ENCODE measurements around the gene ZNF319.
"Not testable (repeated sequence)": the region's sequence is repeated elsewhere in the genome, so short reads cannot be mapped to it uniquely, and the experiment has no call there.

Gene ZNF319

GRCh38 chr16:57996406-57997175 lies 3.9 kb downstream of the ZNF319 start:
- no peak for DNase-seq

DNA sequence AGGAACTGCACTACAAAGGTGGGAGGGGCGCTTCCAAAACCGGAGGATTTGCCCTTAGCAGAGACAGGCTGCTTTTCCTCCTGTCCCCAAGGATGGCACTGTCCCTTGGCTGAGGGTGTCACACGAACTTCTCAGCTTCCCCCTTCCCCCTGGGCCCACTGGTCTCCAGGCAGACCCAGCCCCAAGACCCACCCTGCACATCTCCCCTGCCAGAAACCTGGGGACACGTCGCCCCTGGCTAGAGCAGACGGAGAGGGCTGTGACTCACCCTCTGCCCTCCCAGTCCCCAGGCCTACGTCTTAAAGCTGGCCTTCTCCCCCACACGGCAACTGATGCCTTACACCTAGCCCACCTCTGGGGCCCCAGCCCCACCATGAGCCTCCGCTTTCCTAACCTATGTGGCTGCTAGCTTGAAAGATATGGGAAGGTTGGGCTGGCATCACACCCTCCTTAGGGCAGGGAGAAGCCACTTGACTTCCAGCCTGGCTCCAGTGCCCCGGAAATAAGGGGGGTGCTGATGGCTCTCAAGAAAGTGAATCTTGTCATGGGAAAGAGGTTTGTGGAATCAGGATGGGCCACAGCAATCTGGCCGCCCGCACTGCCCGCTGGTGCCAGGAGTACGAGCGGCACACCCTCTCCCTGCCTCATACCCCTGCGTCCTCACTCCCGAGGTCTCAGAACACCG lies 4.6 kb downstream of the ZNF319 start:
- no peak for DNase-seq

- peak; percentile 32 for DNase-seq
Observed at GRCh38 chr16:57994778-57995177, 5.7 kb downstream of the ZNF319 start.

- DNase-seq = no peak
Observed at GRCh38 chr16:57994361-57994760, 6.1 kb downstream of the ZNF319 start.

GRCh38 chr16:57993897-57994296 lies 6.6 kb downstream of the ZNF319 start:
- DNase-seq = no peak

DNA sequence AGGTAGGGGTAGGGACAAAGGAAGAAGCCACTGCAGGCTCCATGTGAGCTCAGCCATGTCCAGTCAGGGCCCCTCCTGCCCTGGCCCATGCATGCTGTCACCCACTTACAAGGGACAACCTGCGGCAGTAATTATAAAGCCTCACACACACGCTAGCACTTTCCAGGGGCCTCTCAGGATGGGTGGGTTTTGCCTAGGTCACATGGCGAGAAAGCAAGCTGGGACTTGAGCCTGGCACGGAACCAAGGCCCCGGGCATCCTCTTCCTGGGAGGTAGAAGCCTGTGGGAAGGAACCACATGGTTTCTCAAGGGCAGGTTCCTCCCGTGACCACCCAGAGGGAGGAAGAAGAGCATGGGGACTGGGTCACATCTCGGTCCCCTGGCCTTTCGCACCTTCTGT lies 7.0 kb downstream of the ZNF319 start:
- DNase-seq = no peak

- DNase-seq = no peak
Observed at GRCh38 chr16:57992084-57992483, 8.4 kb downstream of the ZNF319 start.

DNA sequence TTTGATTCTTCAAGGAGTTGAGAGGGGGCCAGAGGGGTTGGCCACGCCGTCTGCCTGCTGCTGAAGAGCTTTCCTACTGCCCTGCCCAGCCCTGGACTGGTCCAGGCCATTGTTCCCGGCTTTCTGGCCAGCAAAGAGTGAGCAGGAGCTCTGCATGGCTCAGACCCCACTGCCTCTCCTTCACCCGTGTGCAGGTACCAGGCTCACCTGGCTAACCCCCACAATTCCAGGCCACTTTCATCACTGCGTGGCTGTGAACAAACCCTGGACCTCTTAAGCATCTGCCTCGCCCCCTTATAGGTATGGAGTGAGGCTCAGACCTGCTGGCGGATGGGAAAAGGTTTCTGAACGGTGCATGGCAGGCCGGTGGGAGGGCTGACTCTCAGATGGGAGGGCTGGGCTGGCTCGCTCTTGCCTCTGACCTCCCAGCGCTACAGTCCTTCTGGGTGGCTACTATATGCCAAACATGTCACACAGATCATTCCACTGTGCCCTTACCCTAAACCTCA lies 8.9 kb downstream of the ZNF319 start:
- no peak for DNase-seq

DNA sequence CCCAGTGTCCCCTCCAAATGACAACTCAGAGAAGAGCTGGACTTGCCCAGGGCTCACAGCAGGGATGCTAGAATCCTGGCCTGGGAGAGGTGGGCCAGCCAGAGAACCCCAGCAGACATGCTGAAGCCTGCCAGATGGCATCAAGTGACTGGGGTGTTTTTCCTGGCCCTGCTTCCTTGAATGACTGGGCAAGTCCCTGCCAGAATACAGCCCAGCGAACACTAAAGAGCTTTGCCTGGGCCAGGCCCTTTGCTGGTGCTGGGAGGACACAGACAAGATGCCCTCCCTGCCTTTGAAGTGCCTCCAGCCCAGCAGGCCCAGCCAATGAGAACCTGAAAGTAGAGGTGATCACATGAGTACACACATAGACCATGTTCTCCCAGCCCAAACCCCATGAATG lies 11.5 kb downstream of the ZNF319 start:
- no peak for DNase-seq

DNA sequence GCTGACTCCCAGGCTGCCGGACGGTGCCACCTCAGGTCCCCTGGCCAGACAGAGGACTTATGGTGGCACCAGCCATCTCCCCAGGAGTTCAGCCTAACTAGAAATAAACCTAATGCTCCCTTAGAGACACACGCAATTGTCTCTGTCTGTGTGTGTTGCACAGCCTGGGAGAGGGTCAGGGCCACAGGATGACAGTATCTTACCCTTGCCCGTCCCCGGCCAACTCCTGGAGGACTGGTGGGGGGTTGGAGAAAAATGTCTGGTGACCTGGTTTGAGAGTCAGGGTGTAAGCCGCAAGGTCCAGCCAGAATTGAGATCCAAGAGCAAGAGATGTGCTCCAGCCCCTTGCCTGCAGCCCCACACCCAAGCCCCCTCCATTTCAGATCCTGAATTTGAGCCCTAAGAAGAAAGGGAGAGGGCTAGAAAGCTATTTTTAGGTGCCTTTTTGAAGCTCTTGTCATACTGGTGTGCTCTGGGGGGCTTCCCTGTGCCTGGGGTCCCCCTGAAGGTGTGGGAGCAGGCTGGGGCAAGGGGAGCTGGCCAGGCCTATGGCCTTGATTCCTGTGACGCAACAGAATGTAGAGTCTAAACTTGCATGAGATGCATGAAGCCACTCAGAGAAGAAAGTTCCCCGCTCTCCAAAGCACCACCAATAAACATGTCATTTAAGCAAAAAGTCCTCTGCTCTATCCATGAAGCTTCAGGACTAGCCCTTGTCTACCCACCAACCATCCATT lies 12.9 kb downstream of the ZNF319 start:
- DNase-seq = no peak

DNA sequence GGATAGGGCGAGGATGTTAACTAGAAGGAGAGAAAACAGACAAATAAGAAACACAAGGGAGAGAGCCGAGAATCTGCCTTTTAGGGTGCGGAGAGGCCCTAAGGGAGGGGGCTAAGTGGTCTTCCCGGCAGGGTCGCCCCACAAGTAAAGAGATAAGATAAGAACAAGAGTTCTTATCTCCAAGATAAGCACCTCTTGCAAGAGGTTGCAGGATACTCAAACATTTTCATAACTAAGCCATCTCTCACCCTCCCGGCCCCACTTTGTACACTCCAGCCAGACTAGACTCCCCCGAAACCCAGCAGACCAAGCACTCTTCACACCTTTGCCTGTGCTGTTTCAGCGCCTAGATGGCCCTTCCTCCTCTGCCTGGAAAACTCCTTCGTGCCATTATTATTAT lies 14.3 kb downstream of the ZNF319 start:
- no peak for DNase-seq

- no peak for DNase-seq
Observed at GRCh38 chr16:57985204-57986181, 15.0 kb downstream of the ZNF319 start.

DNA sequence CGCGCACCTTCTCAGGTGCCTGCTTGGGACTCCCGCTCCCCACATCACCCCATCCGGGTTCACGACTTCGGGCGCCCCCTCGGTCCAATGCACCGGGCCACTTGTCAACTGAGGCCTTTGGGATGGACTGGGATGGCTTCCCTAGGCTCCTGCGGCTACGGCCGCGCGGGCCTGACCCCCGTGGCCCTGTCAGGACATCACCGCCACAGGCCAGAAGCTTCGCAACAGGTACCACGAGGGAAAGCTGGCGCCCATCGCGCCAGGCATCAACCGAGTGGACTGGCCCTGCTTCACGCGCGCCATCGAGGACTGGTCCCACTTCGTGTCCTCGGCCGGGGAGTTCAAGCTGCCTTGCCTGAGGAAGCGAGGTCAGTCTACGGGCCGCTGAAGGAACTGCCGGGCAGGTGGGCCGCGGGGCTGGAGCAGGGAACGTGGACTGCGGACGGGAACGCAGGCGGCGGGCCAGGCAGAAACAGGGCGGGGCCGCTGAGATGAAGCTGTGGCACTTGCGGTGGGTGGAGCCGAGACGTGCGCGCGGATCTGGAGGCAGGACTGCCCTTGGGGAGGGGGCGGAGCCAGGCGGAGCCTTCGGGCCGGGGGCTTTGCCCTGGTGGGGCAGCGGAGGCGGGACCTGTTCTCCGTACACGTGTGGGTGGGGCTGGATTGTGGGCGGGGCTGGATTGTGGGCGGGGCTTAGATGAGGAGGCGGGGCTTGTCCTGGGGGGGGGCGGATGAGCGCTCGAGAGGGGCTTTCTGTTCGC lies 15.8 kb downstream of the ZNF319 start:
- peak; percentile 91 for DNase-seq

DNA sequence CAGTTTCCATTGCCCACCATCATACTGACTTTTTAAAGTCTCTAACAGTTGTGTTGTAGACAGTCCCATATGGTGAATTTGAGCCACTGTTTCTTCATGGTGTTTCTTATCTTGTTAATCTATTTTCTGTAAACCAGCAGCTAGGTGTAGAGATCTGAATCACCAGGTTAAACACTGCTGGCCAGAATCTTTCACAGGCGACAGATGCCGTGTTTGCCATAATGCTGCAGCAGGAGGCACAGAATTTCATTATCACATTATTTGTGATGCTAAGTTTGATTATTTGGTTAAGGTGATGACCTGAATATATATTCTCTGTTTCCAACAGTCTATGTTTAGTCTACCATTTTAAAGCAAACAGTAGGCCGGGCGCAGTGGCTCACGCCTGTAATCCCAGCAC lies 18.1 kb downstream of the ZNF319 start:
- no peak for DNase-seq

- no peak for DNase-seq
Observed at GRCh38 chr16:57981636-57982035, 18.8 kb downstream of the ZNF319 start.

DNA sequence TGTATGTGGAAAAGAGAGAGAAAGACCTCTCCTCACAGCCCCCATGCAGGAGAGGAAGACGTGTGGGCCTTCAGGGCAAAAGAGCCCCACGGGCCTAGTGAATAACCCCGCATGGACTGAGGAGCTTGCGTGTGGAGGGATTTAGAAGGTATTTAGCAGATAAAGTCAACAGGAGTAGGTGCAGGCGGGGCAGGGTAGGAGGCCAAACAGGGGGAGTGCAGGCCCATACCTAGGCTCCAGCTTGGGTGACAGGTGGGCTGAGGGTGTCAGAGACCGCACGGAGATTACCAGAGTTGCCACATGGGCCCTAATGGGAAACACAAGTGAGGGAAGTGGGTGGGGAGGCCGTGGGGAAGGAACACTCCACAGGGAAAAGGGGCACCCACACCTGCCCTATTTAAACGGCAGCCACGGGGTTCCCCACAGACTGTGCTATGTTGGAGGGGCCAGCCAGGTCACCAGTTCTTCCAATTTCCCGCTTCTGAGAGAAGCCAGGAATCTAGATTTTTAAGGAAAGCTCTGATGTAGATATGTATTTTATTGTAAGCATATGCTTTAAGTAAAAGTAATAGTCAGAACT lies 21.4 kb downstream of the ZNF319 start:
- DNase-seq = no peak

- not testable (repeated sequence) for DNase-seq
Observed at GRCh38 chr16:57978070-57978465, 22.4 kb downstream of the ZNF319 start.

DNA sequence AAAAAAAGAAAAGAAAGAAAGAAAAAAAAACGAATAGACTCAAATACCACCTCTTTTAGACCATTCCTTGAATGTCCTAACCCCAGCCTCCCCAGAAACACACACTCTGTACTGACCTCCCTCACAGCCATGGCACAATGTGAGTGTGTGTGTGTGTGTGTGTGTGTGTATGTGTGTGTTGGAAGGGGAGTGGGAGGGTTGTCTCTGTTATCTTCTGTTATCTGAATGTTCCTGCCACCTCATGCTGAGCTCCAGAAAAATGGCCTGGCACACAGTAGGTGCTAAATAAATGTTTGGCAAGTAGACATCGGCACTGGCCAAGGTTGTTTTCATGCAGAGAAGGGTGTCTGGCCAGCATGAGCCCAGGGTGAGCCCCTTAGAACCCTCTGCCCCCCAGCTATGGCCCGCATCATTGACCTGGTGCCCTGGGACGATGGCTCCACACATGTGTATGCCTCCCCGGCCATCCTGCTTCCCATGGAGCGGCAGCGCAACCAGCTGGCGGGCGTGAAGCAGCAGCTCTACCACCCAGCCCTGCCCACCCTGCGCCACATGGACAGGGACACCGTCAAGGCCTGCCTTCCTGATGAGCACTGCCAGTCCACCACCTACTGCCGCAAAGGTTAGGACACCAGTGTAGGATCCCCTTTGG lies 22.9 kb downstream of the ZNF319 start:
- DNase-seq = no peak

GRCh38 chr16:57976331-57976796 lies 24.1 kb downstream of the ZNF319 start:
- DNase-seq = no peak

GRCh38 chr16:57972306-57972705 lies 28.2 kb downstream of the ZNF319 start:
- no peak for DNase-seq

DNA sequence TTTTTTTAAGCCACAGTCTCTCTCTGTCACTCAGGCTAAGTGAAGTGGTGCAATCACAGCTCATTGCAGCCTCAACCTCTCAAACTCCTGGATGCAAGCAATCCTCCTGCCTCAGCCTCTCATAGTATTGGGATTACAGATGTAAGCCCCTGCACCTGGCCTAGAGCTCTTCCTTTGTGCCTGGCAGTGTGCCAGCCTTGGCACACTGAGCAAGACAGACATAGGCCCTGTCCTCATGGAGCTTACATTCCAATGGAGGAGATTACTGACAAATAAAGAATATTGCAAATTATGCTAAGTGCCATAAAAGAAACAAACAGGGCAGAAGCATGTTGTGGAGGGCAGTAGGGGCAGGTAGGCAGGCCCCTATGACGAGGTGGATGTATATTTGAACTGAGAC lies 28.6 kb downstream of the ZNF319 start:
- no peak for DNase-seq
